Measurements from ENCODE around the gene IGF2.
"Not testable (repeated sequence)": the region's sequence is repeated elsewhere in the genome, so short reads cannot be mapped to it uniquely, and the experiment has no call there.

Gene IGF2

DNA sequence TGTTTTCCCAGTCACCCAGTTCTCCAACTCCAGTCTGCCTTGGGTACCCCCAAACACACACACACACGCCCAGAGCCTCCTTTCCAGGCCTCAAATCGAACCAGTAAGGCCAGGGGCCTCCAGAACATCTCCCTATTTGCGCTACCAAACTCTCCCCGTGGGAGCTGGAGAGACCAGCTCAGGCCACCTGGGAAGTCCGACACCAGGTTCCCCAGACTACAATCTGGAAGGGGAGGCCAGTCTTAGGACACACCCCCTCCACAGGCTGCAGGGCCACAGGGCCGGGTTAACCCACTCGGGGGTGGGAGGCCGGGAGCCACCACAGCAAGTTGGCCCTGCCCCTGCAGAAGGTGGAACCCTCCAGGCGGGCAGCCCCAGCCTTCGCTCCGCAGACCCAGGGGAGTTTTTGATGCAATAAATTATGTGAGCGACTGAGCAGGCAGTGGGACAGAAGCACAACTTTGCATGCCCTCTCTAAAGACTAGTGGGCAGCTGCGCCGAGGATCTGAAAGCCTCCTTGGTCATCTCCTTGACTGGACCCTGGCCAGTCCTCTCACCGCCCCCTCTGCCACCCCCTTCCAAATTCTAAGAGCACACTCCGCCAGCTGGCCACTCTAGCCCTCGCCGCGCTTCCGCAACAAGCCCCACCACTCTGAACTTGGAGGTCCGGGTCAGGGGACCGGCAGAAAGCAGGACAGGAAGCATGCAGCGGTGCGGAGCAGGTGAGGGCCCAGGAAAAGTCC, 2.8 kb downstream of the IGF2 start:
- no peak for DNase-seq (ENCODE audit: low read depth)

- DNase-seq (ENCODE audit: low read depth): no peak
Measured at GRCh38 chr11:2135648-2136201, 3.5 kb downstream of the IGF2 start.

- no peak for DNase-seq (ENCODE audit: low read depth)
Measured at GRCh38 chr11:2135018-2135569, 4.1 kb downstream of the IGF2 start.

- no peak for DNase-seq (ENCODE audit: low read depth)
Measured at GRCh38 chr11:2134022-2135010, 4.9 kb downstream of the IGF2 start.

- no peak for DNase-seq (ENCODE audit: low read depth)
Measured at GRCh38 chr11:2133241-2134021, 5.8 kb downstream of the IGF2 start.

DNA sequence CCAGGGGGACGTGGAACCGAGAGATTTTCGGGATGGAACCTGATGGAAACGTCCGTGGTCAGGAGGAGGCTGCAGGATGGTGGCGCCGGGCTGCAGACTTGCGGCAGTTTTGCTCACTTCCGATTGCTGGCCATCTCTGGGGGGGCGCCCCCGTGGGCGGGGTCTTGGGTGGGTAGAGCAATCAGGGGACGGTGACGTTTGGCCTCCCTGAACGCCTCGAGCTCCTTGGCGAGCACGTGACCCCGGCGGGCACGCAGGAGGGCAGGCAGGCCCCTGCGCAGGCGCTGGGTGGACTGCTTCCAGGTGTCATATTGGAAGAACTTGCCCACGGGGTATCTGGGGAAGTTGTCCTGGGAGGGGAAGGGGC, 6.3 kb downstream of the IGF2 start:
- DNase-seq (ENCODE audit: low read depth): no peak

GRCh38 chr11:2132246-2132645, 6.9 kb downstream of the IGF2 start:
- DNase-seq (ENCODE audit: low read depth): no peak

DNA sequence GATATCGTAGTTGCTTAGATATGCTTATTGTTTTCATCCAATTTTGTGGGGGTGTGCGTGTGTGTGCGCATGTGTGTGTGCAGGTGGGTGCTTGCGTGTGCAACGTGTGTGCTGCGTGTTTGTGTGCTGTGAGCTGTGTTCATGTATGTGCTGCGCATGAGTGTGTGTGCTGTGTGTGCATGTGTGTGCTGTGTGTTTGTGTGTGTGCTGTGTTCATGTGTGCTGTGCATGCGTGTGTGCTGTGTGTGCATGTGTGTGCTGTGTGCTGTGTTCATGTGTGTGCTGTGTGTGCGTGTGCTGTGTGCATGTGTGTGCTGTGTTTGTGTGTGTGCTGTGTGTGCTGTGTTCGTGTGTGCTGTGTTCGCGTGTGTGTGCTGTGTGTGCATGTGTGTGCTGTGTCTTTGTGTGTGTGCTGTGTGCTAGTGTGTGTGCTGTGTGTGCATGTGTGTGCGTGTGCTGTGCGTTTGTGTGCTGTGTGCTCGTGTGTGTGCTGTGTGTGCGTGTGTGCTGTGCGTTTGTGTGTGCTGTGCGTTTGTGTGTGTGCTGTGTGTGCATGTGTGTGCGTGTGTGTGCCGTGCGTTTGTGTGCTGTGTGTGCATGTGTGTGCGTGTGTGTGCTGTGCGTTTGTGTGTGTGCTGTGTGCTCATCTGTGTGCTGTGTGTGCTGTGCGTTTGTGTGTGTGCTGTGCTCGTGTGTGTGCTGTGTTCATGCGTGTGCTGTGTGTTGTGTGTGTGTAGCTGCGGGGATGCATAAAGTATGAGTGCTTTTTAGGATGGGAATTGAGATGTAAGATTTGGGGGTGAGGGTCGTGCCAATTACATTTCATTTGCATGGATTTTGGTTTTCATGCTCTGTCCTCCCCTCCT, 7.6 kb downstream of the IGF2 start:
- no peak for DNase-seq (ENCODE audit: low read depth)

DNA sequence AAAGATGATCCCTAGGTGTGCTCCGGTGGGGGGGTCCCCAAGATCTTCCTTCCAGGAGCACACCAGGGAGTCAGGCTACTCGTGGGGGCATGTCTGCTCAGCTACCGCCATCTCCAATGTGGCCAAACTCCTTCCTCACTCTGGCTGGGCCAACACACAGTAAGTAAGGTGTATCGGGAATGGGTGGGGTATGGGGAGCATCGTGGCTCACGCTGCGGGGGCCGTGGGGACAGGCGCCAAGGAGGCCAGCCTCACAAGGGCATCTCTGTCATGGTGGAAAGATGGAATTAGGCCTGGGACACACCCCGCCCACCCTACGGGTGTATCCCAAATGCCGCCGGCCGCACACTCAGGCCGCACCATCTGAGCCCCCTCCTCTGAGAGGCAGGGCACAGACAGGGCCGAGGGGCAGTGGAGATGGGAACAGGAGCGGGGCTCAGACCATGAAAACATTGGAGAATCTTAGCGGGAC, 8.3 kb downstream of the IGF2 start:
- no peak for DNase-seq (ENCODE audit: low read depth)

- DNase-seq (ENCODE audit: low read depth): no peak
Measured at GRCh38 chr11:2129699-2130366, 9.4 kb downstream of the IGF2 start.

DNA sequence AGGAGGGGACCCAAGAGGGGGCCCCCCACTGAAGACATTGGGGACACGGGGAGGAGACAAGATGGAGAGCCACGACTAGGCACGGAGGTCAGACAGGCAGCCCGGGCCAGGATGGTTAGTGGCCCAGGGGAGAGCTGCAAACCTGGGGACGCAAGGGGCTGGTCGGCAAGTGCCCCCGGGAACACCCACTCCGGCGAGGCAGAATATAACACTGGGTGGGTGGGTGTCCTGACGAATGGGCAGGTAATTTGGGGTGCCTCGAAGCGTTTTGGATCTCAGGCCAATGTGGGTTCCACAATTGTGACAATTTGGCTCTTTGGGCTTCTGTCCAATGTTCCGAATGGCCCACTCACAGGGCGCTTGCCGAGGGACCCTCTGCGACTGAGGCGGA, 9.9 kb downstream of the IGF2 start:
- no peak for DNase-seq (ENCODE audit: low read depth)

GRCh38 chr11:2128511-2129307, 10.5 kb downstream of the IGF2 start:
- DNase-seq (ENCODE audit: low read depth): no peak

- no peak for DNase-seq (ENCODE audit: low read depth)
Measured at GRCh38 chr11:2128130-2128510, 11.1 kb downstream of the IGF2 start.

DNA sequence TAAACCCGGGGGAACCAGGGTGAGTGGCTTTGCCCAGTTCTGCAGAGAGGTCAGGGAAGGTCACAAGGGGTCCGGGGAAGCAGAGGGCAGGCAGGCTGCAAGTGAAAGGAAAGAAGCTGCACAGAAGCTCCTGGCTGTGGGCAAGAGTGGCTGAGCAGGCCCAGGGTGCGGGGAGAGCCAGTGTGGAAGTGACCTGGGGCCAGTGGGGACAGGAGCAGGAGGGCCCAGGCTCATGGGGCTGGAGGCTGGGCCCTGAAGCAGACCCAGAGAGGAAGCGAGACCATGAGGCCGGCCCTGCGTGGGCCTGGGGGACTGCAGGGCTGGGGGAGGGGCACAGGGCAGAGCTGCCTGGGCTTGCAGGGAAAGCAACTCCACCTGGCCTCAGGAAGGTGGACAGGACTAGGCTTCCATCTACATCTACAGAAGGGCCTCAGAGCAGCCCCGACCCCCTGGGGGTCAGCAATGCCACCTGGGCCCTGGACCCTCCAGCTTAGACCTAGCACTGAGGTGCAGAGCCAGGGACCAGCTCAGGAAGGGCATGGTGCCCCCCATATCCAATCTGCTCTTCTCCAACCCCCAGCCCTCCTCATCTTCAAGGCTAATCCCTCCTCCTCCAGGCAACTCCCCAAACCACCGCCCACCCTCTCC, 11.6 kb downstream of the IGF2 start:
- no peak for DNase-seq (ENCODE audit: low read depth)

GRCh38 chr11:2126520-2127085, 12.6 kb downstream of the IGF2 start:
- no peak for DNase-seq (ENCODE audit: low read depth)

DNA sequence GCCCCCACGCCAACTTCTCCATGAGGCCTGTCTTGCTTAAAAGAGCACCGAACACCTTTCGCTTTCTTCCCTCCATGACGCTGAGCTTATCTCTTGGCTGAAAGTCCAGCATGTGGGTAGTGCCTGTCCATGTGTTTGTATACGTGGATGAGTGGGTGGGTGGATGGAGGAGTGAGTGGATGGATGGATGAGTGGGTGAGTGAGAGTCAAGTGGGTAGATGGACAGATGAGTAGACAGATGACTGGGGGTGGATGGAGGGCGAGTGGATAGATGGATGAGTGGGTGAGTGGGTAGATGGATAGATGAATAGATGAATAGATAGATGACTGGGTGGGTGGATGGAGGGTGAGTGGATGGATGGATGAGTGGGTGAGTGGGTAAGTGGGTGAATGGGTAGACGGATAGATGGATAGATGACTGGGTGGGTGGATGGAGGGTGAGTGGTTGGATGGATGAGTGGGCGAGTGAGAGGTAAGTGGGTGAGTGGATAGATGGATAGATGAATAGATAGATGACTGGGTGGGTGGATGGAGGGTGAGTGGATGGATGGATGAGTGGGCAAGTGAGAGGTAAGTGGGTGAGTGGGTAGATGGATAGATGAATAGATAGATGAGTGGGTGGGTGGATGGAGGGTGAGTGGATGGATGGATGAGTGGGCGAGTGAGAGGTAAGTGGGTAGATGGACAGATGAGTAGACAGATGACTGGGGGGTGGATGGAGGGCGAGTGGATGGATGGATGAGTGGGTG, 14.3 kb downstream of the IGF2 start:
- DNase-seq (ENCODE audit: low read depth): not testable (repeated sequence)

DNA sequence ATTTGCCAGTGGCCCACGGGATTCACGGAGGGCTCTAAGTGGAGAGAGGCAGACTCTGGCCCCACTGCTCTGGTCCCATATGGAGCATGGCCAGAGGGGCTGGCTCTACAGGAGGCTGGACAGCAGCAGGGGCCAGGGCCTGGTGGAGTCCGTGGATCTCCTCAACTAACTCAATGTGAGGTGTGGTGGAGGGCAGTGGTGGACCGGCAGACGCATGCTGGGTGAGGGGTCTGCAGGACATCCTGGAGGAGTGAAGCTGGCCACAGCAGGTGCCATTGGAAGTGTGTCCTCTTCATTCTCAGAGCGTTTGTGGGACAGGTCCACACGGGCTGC, 15.6 kb downstream of the IGF2 start:
- no peak for DNase-seq (ENCODE audit: low read depth)
